ENCODE measurements around the gene ARHGEF37. TPM values are rescaled to one million over a fixed set of nuclear protein-coding genes. Genes with fewer than 3 reads are reported as not detected.

ARHGEF37 gene
- total and polyA plus RNA-seq, 8 donors, result 4.2 to 7.3 (median 5.2) TPM

- intact Hi-C loops (cut with DNase I), result no loop called here
- H3K27ac ChIP-seq, result no peak overlapping the region
Measured at GRCh38 chr5:149683964-149684363, 102.7 kb downstream of the ARHGEF37 start.

GRCh38 chr5:149684371-149684770 is 103.1 kb downstream of the ARHGEF37 start:
- ATAC-seq, result no peak
- intact Hi-C loops (cut with DNase I), result no loop called here
- H3K9me3 ChIP-seq, result no peaks in the 10 kb centered on the region

More at GRCh38 chr5:149683964-149684363, 102.7 kb downstream of the ARHGEF37 start:
- Histone ChIP-seq H3K27me3 (no peaks in the 10 kb centered on the region), H3K9me3 (no peaks in the 10 kb centered on the region), H3K4me3 (no peak overlapping the region), H3K4me1 (peaks cover 0 to 56% of the 10 kb centered on the region in 2 donors), H3K36me3 (no peaks in the 10 kb centered on the region)
- no peak for DNase-seq
- no peak for TF ChIP-seq CTCF (IDR thresholded peaks at IDR 0.05)
- no peak for ATAC-seq

More at GRCh38 chr5:149684371-149684770, 103.1 kb downstream of the ARHGEF37 start:
- Histone ChIP-seq H3K4me1 (peaks cover 0 to 53% of the 10 kb centered on the region in 2 donors), H3K27ac (no peak overlapping the region), H3K27me3 (no peaks in the 10 kb centered on the region), H3K4me3 (no peak overlapping the region), H3K36me3 (no peaks in the 10 kb centered on the region)
- TF ChIP-seq CTCF (IDR thresholded peaks at IDR 0.05), result no peak
- DNase-seq, result no peak

Other genes with a start within 250 kb of the ARHGEF37 start
- 10 to 100 TPM; 12.3 to 15.9 TPM for gene GRPEL2, start 236.0 kb upstream of the ARHGEF37 start, total RNA-seq
- gene GRPEL2, start 236.0 kb upstream of the ARHGEF37 start, polyA plus RNA-seq (ENCODE audit: insufficient read length in 6 of 6), result 10 to 100 TPM; 23.7 to 25.1 (median 24.8) TPM
- 10 to 100 TPM in 1 of 2 donors, 1 to 10 TPM in 1; 9.0 to 10.5 TPM for gene PCYOX1L, start 223.5 kb upstream of the ARHGEF37 start, total RNA-seq
- 10 to 100 TPM; 15.1 to 17.9 (median 16.5) TPM for gene PCYOX1L, start 223.5 kb upstream of the ARHGEF37 start, polyA plus RNA-seq (ENCODE audit: insufficient read length in 6 of 6)
- gene IL17B, start 202.2 kb upstream of the ARHGEF37 start, total RNA-seq, result under 1 TPM in 1 of 2 donors, not detected in 1; 0.42 TPM
- gene IL17B, start 202.2 kb upstream of the ARHGEF37 start, polyA plus RNA-seq (ENCODE audit: insufficient read length in 6 of 6), result 1 to 10 TPM in 5 of 6 donors, under 1 TPM in 1; 0.97 to 1.9 (median 1.5) TPM
- 100 to 1,000 TPM; 206 to 217 TPM for gene CSNK1A1, start 30.1 kb upstream of the ARHGEF37 start, total RNA-seq
- 100 to 1,000 TPM; 196 to 218 (median 203) TPM for gene CSNK1A1, start 30.1 kb upstream of the ARHGEF37 start, polyA plus RNA-seq (ENCODE audit: insufficient read length in 6 of 6)
- 1 to 10 TPM; 3.6 to 7.3 TPM for gene PPARGC1B, start 148.8 kb downstream of the ARHGEF37 start, total RNA-seq
- 1 to 10 TPM; 1.5 to 3.3 (median 2.1) TPM for gene PPARGC1B, start 148.8 kb downstream of the ARHGEF37 start, polyA plus RNA-seq (ENCODE audit: insufficient read length in 6 of 6)